AG04449 (cell line): ENCODE measurements around the gene PPP2R5C.

Source experiments
- CTCF ChIA-PET: fragments of 350-600 bp; formaldehyde crosslinking; extraction: SDS; loops from one replicate; lab custom pipeline; 2021; ENCODE audit warnings: antibody characterized with exemption; lab: Yijun Ruan, JAX
- POLR2A ChIA-PET: fragments of 400-600, 350-600 bp; formaldehyde crosslinking; extraction: SDS; loops from one replicate; lab custom pipeline; 2020; ENCODE audit warnings: antibody characterized with exemption, inconsistent platforms; lab: Yijun Ruan, JAX
- DNase-seq: peaks from one replicate; pipeline ENCODE4 v3.0.0-alpha.2; 2010; ENCODE audit warnings: low read depth, low spot score
- H3K4me3 ChIP-seq: 2 replicates; pipeline ENCODE4 v1.5.1; 2011; ENCODE audit warnings: low read depth, mild to moderate bottlenecking, control low read depth, low read length
- TF ChIP-seq, protein P1 (sequence below): IDR thresholded peaks from one replicate; pipeline ENCODE4 v1.5.1; 2011; ENCODE audit warnings: mild to moderate bottlenecking, moderate library complexity, low read length, control low read depth, inconsistent platforms; ENCODE audit not compliant: insufficient read depth; ENCODE audit errors: missing control alignments

Gene PPP2R5C

DNA sequence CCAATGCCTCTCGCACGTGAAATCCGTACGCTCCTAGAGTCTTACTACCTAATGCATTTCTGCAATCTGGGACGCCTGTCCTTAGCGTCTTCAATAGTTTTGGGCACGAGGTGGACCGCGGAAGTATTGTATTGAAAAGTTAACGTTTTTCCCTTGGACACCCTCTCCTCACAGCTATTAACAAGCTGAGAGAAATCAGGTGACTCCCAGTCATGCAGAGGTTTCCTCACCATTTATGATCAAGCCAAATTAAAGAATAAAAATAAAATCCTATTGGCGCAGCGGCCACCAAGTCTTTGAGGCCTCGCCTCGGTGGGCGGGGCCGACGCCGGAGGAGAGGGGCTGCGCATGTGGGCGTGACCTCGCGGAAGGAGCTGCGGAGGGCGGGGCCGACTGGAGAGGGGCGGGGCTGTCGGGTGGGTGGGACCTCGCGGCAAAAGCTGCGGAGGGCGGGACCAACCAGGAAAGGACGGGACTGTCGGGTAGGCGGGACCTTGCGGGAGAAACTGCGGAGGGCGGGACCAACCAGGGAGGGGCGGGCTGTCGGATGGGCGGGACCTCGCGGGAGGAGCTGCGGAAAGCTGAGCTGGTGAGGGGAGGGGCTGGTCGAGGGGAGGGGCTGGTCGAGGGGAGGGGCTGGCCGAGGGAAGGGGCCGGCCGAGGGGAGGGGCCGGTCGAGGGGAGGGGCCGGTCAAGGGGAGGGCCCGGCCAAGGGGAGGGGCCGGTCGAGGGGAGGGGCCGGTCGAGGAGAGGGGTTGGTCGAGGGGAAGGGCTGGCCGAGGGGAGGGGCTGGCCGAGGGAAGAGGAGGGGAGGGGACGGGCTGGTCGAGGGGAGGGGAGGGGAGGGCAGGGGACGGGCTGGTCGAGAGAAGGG is 1.1 kb upstream of the PPP2R5C start:
- H3K4me3 ChIP-seq = peak overlapping the region; percentile 97
- POLR2A ChIA-PET = interaction anchor here (0.5 kb wide), 1 partner anchor 8 kb away, joined by 3 read pairs; no protein-coding TSS in a partner anchor
- peak; percentile 88 for DNase-seq
- TF ChIP-seq, protein P1, sequence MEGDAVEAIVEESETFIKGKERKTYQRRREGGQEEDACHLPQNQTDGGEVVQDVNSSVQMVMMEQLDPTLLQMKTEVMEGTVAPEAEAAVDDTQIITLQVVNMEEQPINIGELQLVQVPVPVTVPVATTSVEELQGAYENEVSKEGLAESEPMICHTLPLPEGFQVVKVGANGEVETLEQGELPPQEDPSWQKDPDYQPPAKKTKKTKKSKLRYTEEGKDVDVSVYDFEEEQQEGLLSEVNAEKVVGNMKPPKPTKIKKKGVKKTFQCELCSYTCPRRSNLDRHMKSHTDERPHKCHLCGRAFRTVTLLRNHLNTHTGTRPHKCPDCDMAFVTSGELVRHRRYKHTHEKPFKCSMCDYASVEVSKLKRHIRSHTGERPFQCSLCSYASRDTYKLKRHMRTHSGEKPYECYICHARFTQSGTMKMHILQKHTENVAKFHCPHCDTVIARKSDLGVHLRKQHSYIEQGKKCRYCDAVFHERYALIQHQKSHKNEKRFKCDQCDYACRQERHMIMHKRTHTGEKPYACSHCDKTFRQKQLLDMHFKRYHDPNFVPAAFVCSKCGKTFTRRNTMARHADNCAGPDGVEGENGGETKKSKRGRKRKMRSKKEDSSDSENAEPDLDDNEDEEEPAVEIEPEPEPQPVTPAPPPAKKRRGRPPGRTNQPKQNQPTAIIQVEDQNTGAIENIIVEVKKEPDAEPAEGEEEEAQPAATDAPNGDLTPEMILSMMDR = no peak
- CTCF ChIA-PET = interaction anchor here (1.2 to 2.2 kb wide), 3 partner anchors 11 to 201 kb away, joined by 3 to 5 read pairs (median 5); no protein-coding TSS in a partner anchor

DNA sequence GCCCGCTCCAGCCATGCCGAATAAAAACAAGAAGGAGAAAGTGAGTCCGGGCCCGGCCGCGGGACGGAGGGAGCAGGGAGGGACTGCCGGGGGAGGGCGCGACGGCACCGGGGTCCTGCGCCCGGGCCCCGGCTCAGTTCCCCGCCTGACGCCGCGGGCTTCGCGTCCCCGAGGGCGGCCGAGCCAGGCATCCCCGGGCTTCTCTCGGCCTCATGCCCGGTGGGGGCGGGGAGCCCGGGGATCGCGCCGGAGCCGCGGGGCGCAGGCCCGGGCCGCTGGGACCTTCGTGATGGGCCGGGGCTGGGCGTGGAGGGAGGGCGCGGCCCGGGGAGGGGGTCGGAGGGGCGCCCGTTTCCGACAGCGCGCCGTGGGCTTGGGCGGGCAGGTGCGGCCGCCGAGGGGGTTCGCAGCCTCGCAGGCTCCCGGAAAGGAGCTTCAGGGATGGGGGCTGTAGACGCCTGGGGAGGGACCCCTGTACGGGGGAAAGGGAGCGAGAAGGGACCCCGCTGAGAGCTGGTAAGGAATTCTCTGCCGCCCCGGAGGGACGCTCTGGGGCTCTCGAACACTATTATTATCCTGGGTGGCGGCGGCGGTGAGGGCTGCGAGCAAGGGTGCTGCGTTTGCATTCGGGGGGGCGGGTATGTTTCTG is 496 bp downstream of the PPP2R5C start:
- ChIA-PET POLR2A (no interaction called here), CTCF (interaction anchor here (0.6 to 2.5 kb wide), 4 partner anchors 9 to 199 kb away, joined by 3 to 24 read pairs (median 5); no protein-coding TSS in a partner anchor)
- peak overlapping the region; percentile 70 for H3K4me3 ChIP-seq
- DNase-seq = no peak
- TF ChIP-seq, protein P1 = no peak

DNA sequence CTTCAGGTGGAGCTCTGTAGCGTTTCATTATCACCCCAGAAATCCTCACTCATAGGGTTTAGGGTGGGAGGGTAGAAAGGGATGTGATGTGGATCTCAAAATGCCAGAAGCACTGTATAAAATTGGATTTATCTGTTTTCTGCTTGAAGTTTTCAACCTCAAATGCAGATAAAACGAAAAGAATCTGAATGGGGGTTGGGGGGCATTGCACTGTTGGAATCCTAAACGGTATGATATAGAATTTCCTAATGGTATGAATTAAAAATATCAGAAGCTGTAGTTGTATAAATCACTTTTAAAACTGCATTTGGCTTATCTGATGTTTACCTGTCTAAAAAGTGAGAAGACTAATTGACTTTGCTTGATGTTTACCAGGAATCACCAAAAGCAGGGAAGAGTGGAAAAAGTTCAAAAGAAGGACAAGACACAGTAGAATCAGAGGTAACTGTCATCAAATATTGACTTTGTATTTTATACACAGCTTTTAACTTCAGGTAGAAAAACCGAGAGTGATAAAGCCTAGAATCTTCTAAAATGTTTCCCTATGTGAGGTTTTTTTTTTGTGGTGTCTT is 1.1 kb downstream of the PPP2R5C start:
- POLR2A ChIA-PET = no interaction called here
- CTCF ChIA-PET = interaction anchor here (0.6 to 2.5 kb wide), 4 partner anchors 9 to 199 kb away, joined by 3 to 24 read pairs (median 5); no protein-coding TSS in a partner anchor
- TF ChIP-seq, protein P1 = no peak
- no peak for DNase-seq
- peak overlapping the region; percentile 70 for H3K4me3 ChIP-seq

DNA sequence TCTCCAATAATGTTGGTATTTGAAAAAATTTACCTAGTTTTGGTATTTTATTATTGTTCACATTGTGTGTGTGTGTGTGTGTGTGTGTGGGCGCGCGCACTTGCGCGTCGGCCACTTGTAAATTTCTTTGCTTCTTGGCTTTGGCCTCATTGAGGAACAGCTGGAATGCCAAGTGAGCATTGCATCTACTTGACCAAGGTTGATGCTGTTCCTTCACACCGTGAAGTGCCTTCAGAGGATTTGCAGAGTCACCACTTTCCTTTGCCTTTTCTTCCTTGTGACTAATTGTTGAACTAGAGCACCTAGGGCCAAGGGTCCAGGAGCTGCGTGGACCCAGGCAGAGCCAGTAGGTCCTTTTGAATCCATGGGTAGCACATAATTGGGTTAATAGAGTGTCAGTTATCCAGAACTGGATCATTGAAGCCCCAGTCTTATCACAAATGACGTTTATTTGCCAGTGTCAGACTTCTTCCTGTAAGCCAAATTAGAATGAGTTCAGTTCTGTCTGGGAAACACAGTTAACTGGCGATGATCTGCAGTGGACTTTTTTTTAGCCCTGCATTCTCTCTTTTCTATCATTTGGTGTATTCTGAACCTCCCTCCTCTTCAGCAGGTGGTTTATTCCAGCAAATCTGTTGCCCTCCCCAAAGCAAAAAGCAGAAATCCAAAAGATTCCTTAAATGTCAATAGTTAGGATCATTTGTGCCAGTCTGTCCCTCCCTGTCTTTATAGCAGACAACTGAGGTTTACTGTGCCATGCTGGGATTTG is 2.6 kb downstream of the PPP2R5C start:
- DNase-seq = no peak
- POLR2A ChIA-PET = no interaction called here
- TF ChIP-seq, protein P1 = no peak
- no peak overlapping the region for H3K4me3 ChIP-seq
- CTCF ChIA-PET = interaction anchor here (0.8 to 2.5 kb wide), 3 partner anchors 7 to 202 kb away, joined by 3 to 24 read pairs (median 3); no protein-coding TSS in a partner anchor

DNA sequence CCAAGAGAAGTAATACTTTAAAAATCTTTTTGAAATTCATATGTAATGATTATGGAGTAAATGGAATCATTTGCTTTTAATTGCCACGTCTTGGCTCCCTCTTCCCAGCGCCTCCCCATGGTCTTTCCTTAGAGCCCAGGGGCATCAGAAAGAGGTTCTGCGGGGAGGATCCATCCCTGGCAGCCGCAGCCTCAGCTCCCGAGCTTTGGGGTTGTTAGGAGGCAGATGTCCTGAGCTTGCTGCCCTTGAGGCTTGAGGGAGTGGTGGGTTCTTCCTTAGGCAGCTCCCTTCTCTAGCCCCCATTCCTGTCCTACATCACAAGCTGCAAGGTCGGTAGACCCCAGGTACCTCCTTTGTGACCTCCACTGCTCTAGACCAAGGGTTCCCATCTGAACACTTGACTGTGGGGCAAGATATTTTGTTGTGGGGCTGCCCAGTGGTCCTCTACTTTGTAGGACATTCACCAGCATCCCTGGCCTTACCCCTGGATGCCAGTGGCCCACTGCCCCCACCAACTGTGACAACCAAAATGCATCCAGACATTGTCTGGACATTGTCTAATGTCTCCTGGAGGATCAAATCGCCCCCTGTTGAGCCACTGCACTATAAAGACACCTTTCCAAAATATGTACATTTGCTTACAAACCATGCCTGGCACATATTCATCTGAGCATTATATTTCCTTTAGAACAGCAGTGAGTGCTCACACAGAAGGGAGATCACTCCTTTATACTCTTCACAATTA is 6.3 kb downstream of the PPP2R5C start:
- no peak overlapping the region for H3K4me3 ChIP-seq
- ChIA-PET POLR2A (interaction anchor here (0.5 to 0.7 kb wide), 2 partner anchors 7 to 186 kb away, joined by 3 read pairs; no protein-coding TSS in a partner anchor), CTCF (interaction anchor here (0.9 to 5.9 kb wide), 5 partner anchors 9 to 193 kb away, joined by 3 to 93 read pairs (median 4); no protein-coding TSS in a partner anchor)
- no peak for DNase-seq
- TF ChIP-seq, protein P1 = no peak
